ENCODE data around the gene ZNF157.
"Not testable (repeated sequence)": the region's sequence is repeated elsewhere in the genome, so short reads cannot be mapped to it uniquely, and the experiment has no call there.

Gene ZNF157

DNA sequence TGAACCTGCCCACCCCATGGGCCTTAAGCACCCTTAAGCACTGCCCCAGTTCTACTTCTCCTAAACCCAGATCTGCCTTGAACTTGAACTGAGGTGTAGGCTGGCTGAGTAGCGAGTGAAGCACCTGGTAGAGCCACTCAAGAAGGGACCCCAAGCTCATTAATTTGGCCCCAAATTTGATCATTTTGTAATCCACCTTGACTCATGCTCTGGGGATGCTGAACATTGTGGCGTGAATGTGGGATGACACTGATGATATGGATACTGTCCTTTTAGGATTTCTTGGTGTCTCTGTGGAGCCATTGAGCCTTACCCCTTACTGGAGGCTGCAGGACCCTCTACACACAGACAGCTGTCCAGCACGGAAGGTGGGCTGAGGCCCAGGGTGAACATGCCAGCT, at the start of gene ZNF157:
ZNF157 (plus strand) TSS at position 301 of the 400 bp plus-strand sequence; CDS start at position 392, 91 bp downstream.
- DNase-seq (ENCODE audit: low read depth, low spot score), result no peak
- no peak within 1 kb of the TSS for H3K27ac ChIP-seq

DNA sequence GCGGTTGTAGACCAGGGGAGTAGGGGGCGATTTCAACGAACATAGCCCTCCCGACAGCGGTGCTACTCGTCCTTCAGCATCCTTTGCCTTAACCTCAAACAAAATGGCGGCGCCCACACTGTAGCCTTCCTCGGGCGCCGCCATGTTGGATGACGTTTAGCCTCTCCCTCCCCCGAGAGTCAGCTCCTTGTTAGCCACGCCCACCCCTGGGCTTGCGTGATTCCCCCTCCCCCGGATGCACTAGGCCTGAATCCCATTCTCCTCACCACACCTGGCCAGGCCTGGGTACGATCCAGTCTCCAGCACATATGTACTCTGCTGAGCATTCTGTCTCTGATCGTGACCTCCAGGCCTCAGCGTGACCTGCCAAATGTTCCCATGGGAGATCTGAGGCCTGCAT, 49.0 kb upstream of the ZNF157 start:
- no peak for DNase-seq (ENCODE audit: low read depth, low spot score)

DNA sequence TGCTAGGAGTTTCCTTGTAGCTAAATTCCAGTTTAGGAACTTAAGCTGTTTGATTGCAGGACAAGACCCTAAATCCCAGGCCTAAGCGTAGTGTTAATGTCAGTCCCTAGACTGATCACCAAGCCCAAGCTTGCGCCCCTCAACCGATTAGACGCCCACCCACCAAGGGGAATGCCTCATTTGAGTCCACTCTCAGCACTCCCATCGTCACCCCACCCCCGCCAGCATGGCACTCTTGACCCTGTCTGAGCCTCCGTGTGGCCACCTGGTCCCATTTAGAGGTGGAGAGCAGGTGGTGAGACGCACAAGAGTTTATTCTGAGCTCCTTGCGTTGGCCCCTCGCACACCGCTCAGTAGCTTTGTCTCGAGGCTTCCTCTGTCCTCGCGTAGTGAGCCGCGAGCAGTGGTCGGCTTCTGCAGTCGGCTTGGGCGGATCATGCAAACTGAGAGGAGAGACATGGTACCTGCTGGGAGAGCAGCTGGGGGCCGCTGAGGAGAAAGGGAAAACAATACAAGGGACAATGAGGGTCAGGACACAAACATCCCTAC, 48.5 kb upstream of the ZNF157 start:
- DNase-seq (ENCODE audit: low read depth, low spot score), result no peak
- H3K27ac ChIP-seq, result no peak overlapping the region

More for the DNA sequence above, 49.0 kb upstream of the ZNF157 start:
- no peak overlapping the region for H3K27ac ChIP-seq

GRCh38 chrX:47327902-47328301, 42.5 kb upstream of the ZNF157 start:
- no peak for DNase-seq (ENCODE audit: low read depth, low spot score)
- H3K27ac ChIP-seq, result no peak overlapping the region

- DNase-seq (ENCODE audit: low read depth, low spot score); H3K27ac ChIP-seq: not testable (repeated sequence)
Measured at GRCh38 chrX:47332729-47333128, 37.6 kb upstream of the ZNF157 start.

GRCh38 chrX:47351706-47352105, 18.7 kb upstream of the ZNF157 start:
- DNase-seq (ENCODE audit: low read depth, low spot score), result no peak
- H3K27ac ChIP-seq, result no peak overlapping the region

DNA sequence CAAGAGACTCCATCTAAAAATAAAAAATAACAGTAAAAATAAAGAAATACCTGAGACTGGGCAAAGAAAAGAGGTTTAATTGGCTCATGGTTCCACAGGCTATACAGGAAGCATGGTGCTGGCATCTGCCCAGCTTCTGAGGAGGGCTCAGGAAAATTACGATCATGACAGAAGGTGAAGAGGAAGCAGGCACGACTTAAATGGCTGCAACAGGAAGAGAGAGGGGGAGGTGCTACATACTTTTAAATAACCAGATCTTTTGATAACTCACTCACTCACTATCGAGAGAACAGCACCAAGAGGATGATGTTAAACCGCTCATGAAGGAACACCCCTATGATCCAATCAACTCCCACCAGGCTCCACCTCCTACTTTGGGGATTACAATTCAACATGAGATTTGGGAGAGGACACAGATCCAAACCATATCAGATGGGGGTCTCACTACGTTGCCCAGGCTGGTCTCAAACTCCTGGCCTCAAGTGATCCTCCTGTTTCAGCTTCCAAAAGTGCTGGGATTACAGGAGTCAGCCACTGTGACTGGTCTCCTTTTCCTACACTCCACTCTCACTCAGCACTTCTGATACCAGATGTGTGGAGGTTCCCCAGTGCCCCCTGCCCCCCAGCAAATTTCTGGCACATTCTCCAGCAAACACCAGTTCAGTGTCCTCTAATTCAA, 11.9 kb upstream of the ZNF157 start:
- H3K27ac ChIP-seq, result no peak overlapping the region
- DNase-seq (ENCODE audit: low read depth, low spot score), result no peak

DNA sequence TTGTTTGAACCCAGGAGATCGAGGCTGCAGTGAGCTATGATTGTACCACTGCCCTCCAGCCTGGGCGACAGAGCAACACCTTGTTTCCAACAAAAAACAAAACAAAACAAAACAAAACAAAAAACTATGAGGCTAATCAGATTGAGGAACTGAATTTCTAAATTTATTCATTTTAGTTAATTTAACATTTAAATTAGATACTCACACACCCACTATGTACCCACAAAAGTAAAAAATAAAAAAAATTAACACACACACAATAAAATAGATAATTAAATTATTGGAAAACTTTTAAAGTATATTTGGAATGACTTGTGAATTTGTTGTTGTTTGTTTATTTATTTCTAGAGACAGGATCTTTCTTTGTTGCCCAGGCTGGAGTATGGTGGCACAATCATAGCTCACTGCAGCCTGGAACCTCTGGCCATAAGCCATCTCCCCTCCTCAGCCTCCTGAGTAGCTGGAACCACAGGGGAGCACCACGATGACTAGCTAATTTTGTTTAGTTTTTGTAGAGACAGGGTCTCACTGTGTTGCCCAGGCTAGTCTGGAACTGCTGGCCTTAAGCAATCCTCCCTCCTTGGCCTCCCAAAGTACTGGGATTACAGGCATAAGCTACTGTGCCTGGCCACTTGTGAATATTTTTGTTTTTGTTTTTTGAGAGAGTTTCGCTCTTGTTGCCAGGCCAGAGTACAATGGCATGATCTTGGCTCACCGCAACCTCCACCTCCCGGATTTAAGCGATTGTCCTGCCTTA, 9.8 kb upstream of the ZNF157 start:
- no peak for DNase-seq (ENCODE audit: low read depth, low spot score)
- H3K27ac ChIP-seq, result peak overlapping the region; percentile 59

GRCh38 chrX:47361538-47362511, 8.6 kb upstream of the ZNF157 start:
- peak; percentile 82 for DNase-seq (ENCODE audit: low read depth, low spot score)
- peak overlapping the region; percentile 59 for H3K27ac ChIP-seq

DNA sequence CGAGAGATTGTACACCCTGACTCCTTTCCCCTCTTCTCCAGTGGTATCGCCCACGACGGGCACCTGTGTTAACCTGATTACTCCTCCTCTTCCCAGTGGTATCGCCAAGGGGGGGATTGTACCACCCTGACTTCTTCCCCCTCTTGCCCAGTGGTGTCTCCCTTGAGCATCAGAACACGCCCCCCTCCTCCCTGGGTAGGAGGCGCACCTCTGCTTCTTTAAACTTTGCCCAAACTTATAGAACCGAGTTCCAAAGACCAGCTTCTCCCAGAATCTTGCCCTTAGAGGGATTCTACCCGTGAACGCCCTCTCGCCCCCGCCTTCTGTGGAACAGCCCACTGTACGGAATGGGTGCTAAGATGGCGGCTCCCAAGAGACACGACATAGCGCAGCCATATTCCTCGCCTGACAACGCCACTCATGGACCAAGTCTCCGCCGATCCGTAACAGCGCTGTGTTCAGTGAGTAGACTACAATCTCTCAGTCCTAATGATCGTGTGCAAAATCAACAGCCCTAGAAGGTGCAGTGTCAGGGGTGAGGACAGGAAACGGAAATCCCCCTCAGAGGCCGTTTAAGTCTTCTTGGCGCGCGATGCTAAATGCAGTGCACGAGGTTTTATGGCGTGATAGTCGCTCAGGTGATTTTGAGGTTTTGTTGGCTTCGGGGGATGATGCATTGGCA, 4.2 kb upstream of the ZNF157 start:
- no peak for DNase-seq (ENCODE audit: low read depth, low spot score)
- H3K27ac ChIP-seq, result no peak overlapping the region

- H3K27ac ChIP-seq, result no peak overlapping the region
- no peak for DNase-seq (ENCODE audit: low read depth, low spot score)
Measured at GRCh38 chrX:47373198-47373597, 2.8 kb downstream of the ZNF157 start.

DNA sequence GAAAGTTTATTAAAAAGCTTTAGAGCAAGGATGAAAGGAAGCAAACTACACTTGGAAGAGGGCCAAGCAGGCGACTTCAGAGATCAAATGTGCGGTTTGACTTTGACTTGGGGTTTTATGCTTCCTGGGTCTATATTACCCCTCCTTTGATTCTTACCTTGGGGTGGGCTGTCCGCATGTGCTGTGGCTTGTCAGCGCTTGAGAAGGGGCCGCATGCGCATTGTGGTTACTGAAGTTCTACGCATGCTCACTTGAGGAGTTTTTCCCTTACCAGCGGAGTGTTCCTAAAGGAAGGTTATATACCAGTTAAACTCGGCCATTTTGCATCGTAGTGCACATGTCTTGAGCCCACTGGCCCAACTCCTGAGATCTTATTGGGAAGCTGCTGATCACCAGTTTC, 9.9 kb downstream of the ZNF157 start:
- no peak overlapping the region for H3K27ac ChIP-seq
- no peak for DNase-seq (ENCODE audit: low read depth, low spot score)

GRCh38 chrX:47380837-47381236, 10.5 kb downstream of the ZNF157 start:
- not testable (repeated sequence) for DNase-seq (ENCODE audit: low read depth, low spot score); H3K27ac ChIP-seq

DNA sequence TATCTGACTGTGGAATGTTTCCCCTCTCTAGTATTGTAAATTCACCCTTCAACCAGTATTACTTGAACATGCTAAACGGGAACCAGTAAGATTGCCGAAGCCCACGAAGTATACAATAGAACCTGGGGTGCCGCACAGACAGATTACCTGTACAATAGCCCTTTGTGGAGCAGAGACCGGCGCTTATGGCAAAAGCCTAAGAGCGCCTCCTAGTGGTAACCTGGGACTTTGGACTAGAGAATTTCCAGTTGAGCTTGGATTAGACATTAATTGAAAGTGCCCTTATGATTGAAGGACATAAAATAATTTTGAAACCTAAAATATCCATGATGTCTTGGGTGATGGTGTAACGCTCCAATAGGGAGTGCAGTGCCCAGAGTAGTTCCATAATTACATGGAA, 14.1 kb downstream of the ZNF157 start:
- H3K27ac ChIP-seq, result no peak overlapping the region
- DNase-seq (ENCODE audit: low read depth, low spot score), result no peak

DNA sequence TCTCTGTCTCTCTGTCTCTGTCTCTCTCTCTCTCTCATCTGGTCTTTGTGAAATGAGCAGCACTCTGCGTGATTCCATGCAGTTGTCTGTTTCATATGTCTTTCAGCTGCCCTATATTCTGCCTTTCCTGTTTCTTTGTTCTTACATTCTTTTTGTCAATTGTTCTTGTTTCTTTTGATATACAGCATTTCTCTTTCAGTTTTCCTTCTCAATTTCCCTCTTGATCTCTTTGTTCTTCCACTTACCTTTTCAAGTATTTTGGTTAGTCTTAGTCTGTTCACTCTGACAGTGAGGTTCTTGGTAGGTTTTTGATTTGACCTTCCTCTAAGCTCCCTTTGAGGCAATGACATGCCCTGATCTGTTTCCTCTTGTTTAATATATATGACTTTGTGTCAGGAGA, 20.4 kb downstream of the ZNF157 start:
- DNase-seq (ENCODE audit: low read depth, low spot score), result no peak
- no peak overlapping the region for H3K27ac ChIP-seq

DNA sequence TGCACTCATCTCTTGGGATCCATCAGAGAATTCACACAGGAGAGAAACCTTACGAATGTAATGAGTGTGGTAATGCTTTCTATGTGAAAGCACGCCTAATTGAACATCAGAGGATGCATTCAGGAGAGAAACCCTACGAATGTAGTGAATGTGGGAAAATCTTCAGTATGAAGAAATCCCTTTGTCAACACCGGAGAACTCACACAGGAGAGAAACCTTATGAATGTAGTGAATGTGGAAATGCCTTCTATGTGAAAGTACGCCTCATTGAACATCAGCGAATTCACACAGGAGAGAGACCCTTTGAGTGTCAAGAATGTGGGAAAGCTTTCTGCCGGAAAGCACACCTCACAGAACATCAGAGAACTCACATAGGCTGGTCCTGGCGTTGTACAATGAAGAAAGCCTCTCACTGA, 42.8 kb downstream of the ZNF157 start:
- DNase-seq (ENCODE audit: low read depth, low spot score), result no peak
- H3K27ac ChIP-seq, result no peak overlapping the region

DNA sequence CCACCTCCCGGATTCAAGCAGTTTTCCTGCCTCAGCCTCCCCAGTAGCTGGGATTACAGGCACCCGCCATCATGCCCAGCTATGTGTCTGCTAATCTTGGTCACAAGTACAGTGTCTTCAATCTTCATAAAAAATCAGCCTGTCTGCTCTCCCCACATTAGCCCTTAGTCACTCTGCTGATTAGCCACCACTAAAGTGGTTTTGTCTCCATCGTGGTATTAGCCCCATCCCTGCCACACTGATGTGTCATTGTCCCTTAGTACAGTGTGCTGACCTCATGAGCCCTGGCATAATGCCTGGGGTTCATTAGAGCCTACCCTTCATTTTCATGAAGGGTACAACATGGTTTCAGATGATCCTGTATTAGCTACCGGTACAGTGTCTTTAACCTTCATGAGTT, 49.9 kb downstream of the ZNF157 start:
- H3K27ac ChIP-seq, result no peak overlapping the region
- no peak for DNase-seq (ENCODE audit: low read depth, low spot score)

DNA sequence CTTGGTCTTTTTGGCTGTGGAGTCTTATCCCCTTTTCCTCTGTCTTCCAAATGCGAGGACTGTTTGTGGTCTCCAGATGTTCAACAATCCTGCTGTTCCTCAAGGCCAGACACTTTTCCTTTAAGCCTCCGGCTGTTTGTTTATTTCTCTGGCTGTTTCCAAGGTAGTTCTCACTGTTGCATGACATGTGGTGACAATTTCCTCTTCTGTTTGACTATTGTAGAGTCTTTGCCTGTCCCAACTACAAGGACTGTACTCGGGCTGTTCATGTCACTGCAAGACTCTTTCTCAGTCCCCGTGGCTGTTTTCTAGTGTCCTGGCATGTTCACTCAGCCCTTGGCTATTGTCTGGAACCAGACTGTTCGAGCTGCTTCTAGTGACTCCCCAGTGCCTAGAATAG, 50.6 kb downstream of the ZNF157 start:
- DNase-seq (ENCODE audit: low read depth, low spot score), result no peak
- H3K27ac ChIP-seq, result no peak overlapping the region

DNA sequence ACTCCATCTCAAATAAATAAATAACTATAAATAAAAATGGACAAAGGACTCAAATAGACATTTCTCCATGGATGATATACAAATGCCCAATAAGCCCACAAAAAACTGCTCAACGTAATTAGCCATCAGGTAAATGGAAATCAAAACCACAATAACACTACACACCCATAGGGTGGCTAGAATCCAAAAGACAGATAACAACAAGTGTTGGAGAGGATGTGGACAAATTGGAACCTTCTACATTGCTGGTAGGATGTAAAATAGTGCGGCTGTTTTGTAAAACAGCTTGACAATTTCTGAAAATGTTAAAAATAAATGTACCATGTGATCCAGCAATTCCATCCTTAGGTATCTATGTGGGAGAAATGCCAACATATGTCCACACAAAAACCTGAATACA, 52.1 kb downstream of the ZNF157 start:
- no peak overlapping the region for H3K27ac ChIP-seq
- no peak for DNase-seq (ENCODE audit: low read depth, low spot score)

GRCh38 chrX:47430925-47431324, 60.5 kb downstream of the ZNF157 start:
- no peak overlapping the region for H3K27ac ChIP-seq
- DNase-seq (ENCODE audit: low read depth, low spot score), result no peak
